SK-MEL-5 (cell line): ENCODE measurements around the gene ENOX1. TPM values are rescaled to one million over a fixed set of nuclear protein-coding genes. Genes with fewer than 3 reads are reported as not detected.
"Not testable (repeated sequence)": the region's sequence is repeated elsewhere in the genome, so short reads cannot be mapped to it uniquely, and the experiment has no call there.

Source experiments
- DNase-seq: peaks from one replicate; pipeline ENCODE4 v3.0.0-alpha.2; 2016; ENCODE audit warnings: low read depth, low spot score
- in situ Hi-C: cut with HindIII; loops from 2 replicates; pipeline ENCODE4 v1.10.0; 2016; ENCODE audit warnings: low sequenced_read_pairs, high pct_unique_total_duplicates, low pct_unique_long_range_greater_than_20kb
- total RNA-seq: library from RNA; depleted of rRNA; stranded (reverse); fragments of >200 nt; shearing (Covaris generic); gene quantifications from 2 replicates; pipeline ENCODE4 v1.2.3, GENCODE V29; 2014

The ENOX1 gene
- total RNA-seq, 1 experiment from 2014 or later = 14.2 TPM

- in situ Hi-C loops = no loop called here
Observed at GRCh38 chr13:43200736-43201135, 586.0 kb downstream of the ENOX1 start.

GRCh38 chr13:43200307-43200706 is 586.5 kb downstream of the ENOX1 start:
- no peak for DNase-seq
- in situ Hi-C loops = no loop called here

More at GRCh38 chr13:43200736-43201135, 586.0 kb downstream of the ENOX1 start:
- no peak for DNase-seq

GRCh38 chr13:43196750-43197370 is 589.9 kb downstream of the ENOX1 start:
- in situ Hi-C loops = no loop called here
- DNase-seq = no peak

GRCh38 chr13:43196086-43196621 is 590.6 kb downstream of the ENOX1 start:
- DNase-seq = peak; percentile 11
- in situ Hi-C loops = no loop called here

GRCh38 chr13:43195551-43195950 is 591.2 kb downstream of the ENOX1 start:
- DNase-seq = no peak
- in situ Hi-C loops = no loop called here

- in situ Hi-C loops = no loop called here
Observed at GRCh38 chr13:43195112-43195511, 591.7 kb downstream of the ENOX1 start.

GRCh38 chr13:43193789-43194420 is 592.9 kb downstream of the ENOX1 start:
- in situ Hi-C loops = no loop called here
- DNase-seq = no peak

More at GRCh38 chr13:43195112-43195511, 591.7 kb downstream of the ENOX1 start:
- DNase-seq = no peak

- peak; percentile 10 for DNase-seq
- in situ Hi-C loops = no loop called here
Observed at GRCh38 chr13:43191546-43191945, 595.2 kb downstream of the ENOX1 start.

GRCh38 chr13:43185226-43185625 is 601.5 kb downstream of the ENOX1 start:
- in situ Hi-C loops = no loop called here
- no peak for DNase-seq

- no peak for DNase-seq
- in situ Hi-C loops = no loop called here
Observed at GRCh38 chr13:43180837-43181236, 605.9 kb downstream of the ENOX1 start.

- in situ Hi-C loops = no loop called here
Observed at GRCh38 chr13:43180036-43180660, 606.6 kb downstream of the ENOX1 start.

GRCh38 chr13:43171489-43171888 is 615.3 kb downstream of the ENOX1 start:
- in situ Hi-C loops = no loop called here
- no peak for DNase-seq

More at GRCh38 chr13:43180036-43180660, 606.6 kb downstream of the ENOX1 start:
- no peak for DNase-seq

GRCh38 chr13:43170506-43170905 is 616.3 kb downstream of the ENOX1 start:
- no peak for DNase-seq
- in situ Hi-C loops = no loop called here

- DNase-seq, in situ Hi-C loops: not testable (repeated sequence)
Observed at GRCh38 chr13:43168434-43168833, 618.3 kb downstream of the ENOX1 start.

- DNase-seq = no peak
- in situ Hi-C loops = no loop called here
Observed at GRCh38 chr13:43167731-43168130, 619.0 kb downstream of the ENOX1 start.

- in situ Hi-C loops = no loop called here
Observed at GRCh38 chr13:43166644-43167457, 619.9 kb downstream of the ENOX1 start.

More at GRCh38 chr13:43166644-43167457, 619.9 kb downstream of the ENOX1 start:
- no peak for DNase-seq
